Measurements from ENCODE around the gene IL1F10.

IL1F10 gene

GRCh38 chr2:113102133-113102532, 34.4 kb downstream of the IL1F10 start:
- DNase-seq (ENCODE audit: low read depth, low spot score), result no peak
- no peak overlapping the region for H3K4me3 ChIP-seq (ENCODE audit: low read length)

GRCh38 chr2:113103277-113103676, 35.5 kb downstream of the IL1F10 start:
- no peak for DNase-seq (ENCODE audit: low read depth, low spot score)
- H3K4me3 ChIP-seq (ENCODE audit: low read length), result no peak overlapping the region

- DNase-seq (ENCODE audit: low read depth, low spot score), result no peak
- no peak overlapping the region for H3K4me3 ChIP-seq (ENCODE audit: low read length)
These were observed 36.4 kb downstream of the IL1F10 start for GRCh38 chr2:113104054-113104611.

GRCh38 chr2:113105047-113105785, 37.4 kb downstream of the IL1F10 start:
- DNase-seq (ENCODE audit: low read depth, low spot score), result no peak
- H3K4me3 ChIP-seq (ENCODE audit: low read length), result no peak overlapping the region

DNA sequence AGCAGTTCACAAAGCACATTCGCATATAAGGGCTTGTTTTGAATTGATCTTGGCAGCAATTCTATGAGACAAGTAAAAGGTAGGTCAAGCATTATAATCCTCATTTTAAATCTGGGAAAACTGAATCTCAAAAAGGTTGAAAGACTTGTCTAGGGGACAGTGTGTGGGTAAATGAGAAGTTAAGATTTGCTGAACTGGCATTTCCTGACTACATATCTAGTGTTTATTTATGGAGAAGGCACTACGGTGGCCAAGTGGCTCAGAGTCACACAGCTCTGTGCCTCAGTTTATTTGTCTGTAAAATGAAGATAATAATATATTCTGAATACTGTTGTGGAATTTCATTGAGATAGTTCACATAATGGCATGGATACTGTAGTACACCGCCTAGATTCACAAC, 43.4 kb downstream of the IL1F10 start:
- no peak for DNase-seq (ENCODE audit: low read depth, low spot score)

DNA sequence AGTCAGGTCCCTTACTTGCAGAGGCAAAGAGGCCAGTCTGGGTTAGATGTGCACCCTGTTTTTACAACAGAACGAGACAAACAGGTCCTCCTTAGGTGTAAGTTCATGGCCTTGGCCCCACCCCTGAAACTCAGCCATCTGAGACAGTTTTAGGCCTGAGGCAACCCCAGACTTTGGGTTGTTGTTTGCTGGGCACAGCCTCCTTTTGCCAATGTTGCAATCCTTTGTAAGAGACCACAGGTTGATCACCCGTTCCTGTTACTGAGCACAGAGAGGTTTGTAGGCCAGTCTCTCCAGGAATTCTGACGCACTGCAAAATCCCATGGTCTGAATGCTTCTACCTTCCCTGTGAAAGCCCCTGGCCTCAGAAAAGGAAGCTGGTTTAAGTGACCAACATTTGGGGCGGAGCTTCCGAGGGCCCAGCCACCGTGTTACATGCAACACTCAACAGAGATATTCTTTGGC, 44.1 kb downstream of the IL1F10 start:
- DNase-seq (ENCODE audit: low read depth, low spot score), result no peak
- H3K4me3 ChIP-seq (ENCODE audit: low read length), result no peak overlapping the region

More for the DNA sequence above, 43.4 kb downstream of the IL1F10 start:
- no peak overlapping the region for H3K4me3 ChIP-seq (ENCODE audit: low read length)

GRCh38 chr2:113112441-113112840, 44.7 kb downstream of the IL1F10 start:
- no peak overlapping the region for H3K4me3 ChIP-seq (ENCODE audit: low read length)
- DNase-seq (ENCODE audit: low read depth, low spot score), result no peak

DNA sequence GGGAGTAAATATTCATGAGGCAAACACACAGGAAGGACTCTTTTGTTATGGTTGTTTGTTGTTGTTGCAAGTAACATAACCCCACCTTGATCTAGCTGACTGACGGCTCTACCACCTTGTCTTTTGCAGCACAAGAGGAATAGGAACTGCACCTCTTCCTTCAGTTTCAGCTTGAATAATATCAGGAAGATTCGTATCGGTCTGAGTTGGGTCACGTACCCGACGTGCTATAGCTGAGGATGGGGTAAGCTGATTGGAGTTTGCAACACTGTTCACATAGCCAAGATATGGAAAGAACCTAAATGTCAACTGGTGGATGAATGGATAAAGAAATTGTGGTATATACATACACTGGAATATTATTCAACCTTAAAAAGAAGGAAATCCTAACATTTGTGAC, 45.1 kb downstream of the IL1F10 start:
- no peak overlapping the region for H3K4me3 ChIP-seq (ENCODE audit: low read length)
- no peak for DNase-seq (ENCODE audit: low read depth, low spot score)

GRCh38 chr2:113113807-113114206, 46.0 kb downstream of the IL1F10 start:
- H3K4me3 ChIP-seq (ENCODE audit: low read length), result no peak overlapping the region
- DNase-seq (ENCODE audit: low read depth, low spot score), result no peak

DNA sequence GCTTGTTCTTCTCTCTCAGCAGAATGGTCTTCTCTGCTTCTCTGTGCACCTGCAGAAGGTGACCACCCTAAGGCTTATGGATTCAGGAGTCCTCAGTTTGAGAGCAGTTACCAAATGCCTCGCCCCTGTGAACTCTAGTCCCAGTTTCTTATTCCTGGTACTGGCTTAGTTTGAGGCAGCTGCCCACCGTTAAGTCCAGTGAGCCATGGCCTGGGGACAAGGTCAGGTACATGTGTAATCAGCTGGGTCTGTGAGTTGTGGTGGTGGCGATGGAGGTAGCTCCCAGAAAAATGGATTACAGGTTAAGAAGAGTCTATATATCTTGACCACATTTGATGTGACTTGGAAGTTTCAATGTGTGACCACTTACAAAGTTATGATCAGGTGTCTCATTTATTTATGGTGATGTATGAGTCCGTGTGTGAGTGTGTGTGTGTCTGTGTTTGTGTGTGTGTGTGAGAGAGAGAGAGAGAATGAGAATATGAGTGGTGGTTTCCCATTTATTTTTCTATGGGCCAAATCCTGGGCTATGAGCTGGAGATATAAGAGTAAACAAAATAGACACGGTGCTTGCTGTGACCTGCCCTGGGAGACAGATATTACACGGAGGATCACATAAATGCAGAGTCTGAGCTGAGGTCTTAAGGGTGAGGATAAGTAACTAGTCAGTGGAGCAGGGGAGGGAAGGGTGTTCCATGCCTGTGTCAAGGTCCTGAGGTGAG, 46.6 kb downstream of the IL1F10 start:
- no peak for DNase-seq (ENCODE audit: low read depth, low spot score)
- H3K4me3 ChIP-seq (ENCODE audit: low read length), result no peak overlapping the region

GRCh38 chr2:113114996-113115395, 47.2 kb downstream of the IL1F10 start:
- no peak overlapping the region for H3K4me3 ChIP-seq (ENCODE audit: low read length)
- DNase-seq (ENCODE audit: low read depth, low spot score), result no peak

GRCh38 chr2:113116100-113116958, 48.6 kb downstream of the IL1F10 start:
- DNase-seq (ENCODE audit: low read depth, low spot score), result no peak
- H3K4me3 ChIP-seq (ENCODE audit: low read length), result no peak overlapping the region

DNA sequence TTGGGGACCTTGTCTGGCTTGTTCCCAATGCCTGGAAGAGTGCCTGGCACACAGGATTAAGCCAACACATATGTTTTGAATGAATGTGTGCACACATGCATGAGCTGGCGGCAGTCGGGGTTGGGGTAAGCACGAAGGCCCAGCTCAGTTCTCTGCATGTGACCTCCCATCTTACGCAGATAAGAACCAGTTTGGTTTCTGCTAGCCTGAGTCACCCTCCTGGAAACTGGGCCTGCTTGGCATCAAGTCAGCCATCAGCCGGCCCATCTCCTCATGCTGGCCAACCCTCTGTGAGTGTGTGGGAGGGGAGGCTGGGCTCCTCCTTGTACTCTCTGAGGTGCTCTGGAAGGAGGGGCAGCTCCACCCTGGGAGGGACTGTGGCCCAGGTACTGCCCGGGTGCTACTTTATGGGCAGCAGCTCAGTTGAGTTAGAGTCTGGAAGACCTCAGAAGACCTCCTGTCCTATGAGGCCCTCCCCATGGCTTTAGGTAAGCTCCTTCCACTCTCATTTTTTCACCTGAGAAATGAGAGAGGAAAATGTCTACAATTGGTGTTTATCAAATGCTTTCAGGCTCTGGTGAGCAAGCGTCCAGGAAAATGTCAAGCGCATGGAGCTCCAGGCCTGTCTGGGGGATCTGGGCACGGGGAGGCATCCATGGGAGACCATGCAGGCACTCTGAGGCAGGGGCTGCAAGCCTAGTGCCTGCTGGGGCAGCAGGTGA, 49.9 kb downstream of the IL1F10 start:
- no peak overlapping the region for H3K4me3 ChIP-seq (ENCODE audit: low read length)
- DNase-seq (ENCODE audit: low read depth, low spot score), result no peak

- DNase-seq (ENCODE audit: low read depth, low spot score), result no peak
- H3K4me3 ChIP-seq (ENCODE audit: low read length), result no peak overlapping the region
These were observed 50.5 kb downstream of the IL1F10 start for GRCh38 chr2:113118263-113118657.

GRCh38 chr2:113119111-113119510, 51.3 kb downstream of the IL1F10 start:
- no peak for DNase-seq (ENCODE audit: low read depth, low spot score)

GRCh38 chr2:113120861-113121260, 53.1 kb downstream of the IL1F10 start:
- no peak for DNase-seq (ENCODE audit: low read depth, low spot score)

More at GRCh38 chr2:113119111-113119510, 51.3 kb downstream of the IL1F10 start:
- H3K4me3 ChIP-seq (ENCODE audit: low read length), result no peak overlapping the region

GRCh38 chr2:113122364-113122763, 54.6 kb downstream of the IL1F10 start:
- DNase-seq (ENCODE audit: low read depth, low spot score), result no peak
- no peak overlapping the region for H3K4me3 ChIP-seq (ENCODE audit: low read length)

More at GRCh38 chr2:113120861-113121260, 53.1 kb downstream of the IL1F10 start:
- H3K4me3 ChIP-seq (ENCODE audit: low read length), result no peak overlapping the region

DNA sequence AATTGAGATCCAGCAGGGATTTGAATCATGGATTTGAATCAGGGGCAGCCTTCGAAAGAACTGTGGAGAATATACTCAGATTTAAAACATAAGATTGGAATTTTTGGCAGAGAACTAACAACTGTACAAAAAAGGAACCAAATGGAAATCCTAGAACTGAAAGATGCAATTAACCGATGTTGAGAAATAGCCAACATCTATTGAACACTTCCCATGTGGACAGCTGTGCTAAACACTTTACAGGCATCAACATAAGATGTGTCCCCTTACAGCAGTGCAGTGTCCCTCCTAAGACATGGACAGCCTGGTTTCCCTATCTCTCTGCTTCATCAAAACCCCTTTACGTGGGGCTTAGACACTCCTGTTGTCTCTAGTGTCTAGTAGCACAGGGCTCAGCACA, 56.0 kb downstream of the IL1F10 start:
- H3K4me3 ChIP-seq (ENCODE audit: low read length), result no peak overlapping the region
- no peak for DNase-seq (ENCODE audit: low read depth, low spot score)

All from Jurkat, Clone E6-1 (cell line).